Gastrocnemius medialis (tissue), 4 donors: Measurements from ENCODE around the gene NREP. TPM values are rescaled to one million over a fixed set of nuclear protein-coding genes. Genes with fewer than 3 reads are reported as not detected.

Source experiments
- ATAC-seq, 2 donors: fragments of 150-250 bp; one replicate each; pipeline ENCODE4 v1.9.1; 2016
- DNase-seq, 2 donors: peaks; one replicate each; pipeline ENCODE4 v3.0.0-alpha.2; 2019
- H3K27ac ChIP-seq, 4 donors: fragments of 200-600 bp; sonication (generic); 1 replicate in 1 of 4; 2 replicates in 3 of 4; pipeline ENCODE4 v1.5.1; 2016 to 2018; ENCODE audit warnings: mild to moderate bottlenecking in 2 of 4, moderate library complexity in 1 of 4
- H3K27me3 ChIP-seq, 3 donors: fragments of 200-600 bp; sonication (generic) in 2 of 3; 1 replicate in 1 of 3; 2 replicates in 2 of 3; pipeline versions ENCODE4 v1.5.1 to v1.6.0; 2016 to 2019; ENCODE audit warnings: mild to moderate bottlenecking in 1 of 3, moderate library complexity in 1 of 3
- H3K36me3 ChIP-seq, 2 donors: fragments of 200-600 bp; sonication (generic) in 1 of 2; one replicate each; pipeline ENCODE4 v1.5.1; 2017 to 2018
- H3K4me1 ChIP-seq, 2 donors: fragments of 200-600 bp; sonication (generic) in 1 of 2; one replicate each; pipeline ENCODE4 v1.5.1; 2016 to 2017; ENCODE audit warnings: mild to moderate bottlenecking in 2 of 2
- H3K4me3 ChIP-seq, 4 donors: fragments of 200-600 bp; sonication (generic) in 3 of 4; 1 replicate in 1 of 4; 2 replicates in 3 of 4; pipeline ENCODE4 v1.5.1; 2016 to 2019; ENCODE audit warnings: mild to moderate bottlenecking in 2 of 4
- H3K9me3 ChIP-seq, 3 donors: fragments of 200-600 bp; sonication (generic) in 2 of 3; 1 replicate in 1 of 3; 2 replicates in 2 of 3; pipeline ENCODE4 v1.5.1; 2016 to 2019
- CTCF ChIP-seq, 5 experiments: fragments of 450-650 bp in 3 of 5; fragments of 200-600 bp in 2 of 5; sonication (generic) in 2 of 5; IDR thresholded peaks in 4 of 5; conservative IDR thresholded peaks in 1 of 5; 1 replicate in 4 of 5; 2 replicates in 1 of 5; pipeline ENCODE4 v1.5.1; 2016 to 2019; ENCODE audit warnings: antibody characterized with exemption in 5 of 5, mild to moderate bottlenecking in 3 of 5, moderate library complexity in 3 of 5
- POLR2A ChIP-seq, 2 donors: fragments of 450-650 bp; IDR thresholded peaks; one replicate each; pipeline ENCODE4 v1.6.1; 2017; ENCODE audit warnings: antibody characterized with exemption in 2 of 2, mild to moderate bottlenecking in 2 of 2, moderate library complexity in 2 of 2
- in situ Hi-C, 4 donors: fragments of 200-750 bp; cut with MboI; loops; one replicate each; pipeline versions ENCODE4 v1.15.0 to v1.8.0; 2017; ENCODE audit warnings: low sequenced_read_pairs in 4 of 4
- intact Hi-C: fragments of 100-400 bp; cut with DNase I; formaldehyde crosslinking; loops from one replicate; pipeline ENCODE4 v1.15.1; 2023; ENCODE audit warnings: low total_unique reads
- total RNA-seq, 4 donors: library from RNA; depleted of rRNA; stranded (reverse); fragments of >200 nt; gene quantifications; one replicate each; pipeline versions ENCODE4 v1.1.0 to v1.2.3, GENCODE V29; 2016

NREP gene
- total RNA-seq, 4 donors from 2014 or later, result 0.85 to 2.9 (median 1.8) TPM

GRCh38 chr5:111706345-111706744 lies 50.6 kb downstream of the NREP start:
- DNase-seq (no peak), ATAC-seq (no peak)
- in situ Hi-C loops, result no loop called here
- no peaks in the 10 kb centered on the region for H3K4me1 ChIP-seq
- H3K9me3 ChIP-seq, result no peaks in the 10 kb centered on the region
- no peak overlapping the region for H3K4me3 ChIP-seq
- H3K27me3 ChIP-seq, result no peaks in the 10 kb centered on the region
- intact Hi-C loops, result no loop called here
- no peak for TF ChIP-seq CTCF (IDR thresholded peaks at IDR 0.05 in 4 of 5, conservative IDR thresholded peaks at IDR 0.05 in 1 of 5)
- TF ChIP-seq POLR2A (IDR thresholded peaks at IDR 0.05), result no peak
- no peak overlapping the region for H3K27ac ChIP-seq
- no peaks in the 10 kb centered on the region for H3K36me3 ChIP-seq

GRCh38 chr5:111704452-111705085 lies 52.4 kb downstream of the NREP start:
- intact Hi-C loops, result no loop called here
- no peaks in the 10 kb centered on the region for H3K27me3 ChIP-seq
- in situ Hi-C loops, result no loop called here
- H3K9me3 ChIP-seq, result no peaks in the 10 kb centered on the region
- ATAC-seq, result no peak
- H3K4me3 ChIP-seq, result no peak overlapping the region
- no peaks in the 10 kb centered on the region for H3K36me3 ChIP-seq
- TF ChIP-seq POLR2A (IDR thresholded peaks at IDR 0.05) (no peak), CTCF (IDR thresholded peaks at IDR 0.05 in 4 of 5, conservative IDR thresholded peaks at IDR 0.05 in 1 of 5) (no peak)
- H3K27ac ChIP-seq, result no peak overlapping the region
- DNase-seq, result no peak
- no peaks in the 10 kb centered on the region for H3K4me1 ChIP-seq

- no peaks in the 10 kb centered on the region for H3K36me3 ChIP-seq
- TF ChIP-seq CTCF (IDR thresholded peaks at IDR 0.05 in 4 of 5, conservative IDR thresholded peaks at IDR 0.05 in 1 of 5) (no peak), POLR2A (IDR thresholded peaks at IDR 0.05) (no peak)
- in situ Hi-C loops, result no loop called here
- intact Hi-C loops, result no loop called here
- no peak overlapping the region for H3K4me3 ChIP-seq
- H3K4me1 ChIP-seq, result no peaks in the 10 kb centered on the region
- ATAC-seq (no peak), DNase-seq (no peak)
- H3K9me3 ChIP-seq, result no peaks in the 10 kb centered on the region
- no peak overlapping the region for H3K27ac ChIP-seq
- no peaks in the 10 kb centered on the region for H3K27me3 ChIP-seq
Measured at GRCh38 chr5:111703662-111704061, 53.3 kb downstream of the NREP start.

GRCh38 chr5:111699976-111700375 lies 57.0 kb downstream of the NREP start:
- intact Hi-C loops, result no loop called here
- Histone ChIP-seq H3K27ac (no peak overlapping the region), H3K4me1 (peaks cover 0 to 3% of the 10 kb centered on the region in 2 donors), H3K9me3 (no peaks in the 10 kb centered on the region), H3K36me3 (no peaks in the 10 kb centered on the region), H3K27me3 (no peaks in the 10 kb centered on the region), H3K4me3 (no peak overlapping the region)
- no peak for DNase-seq
- no peak for TF ChIP-seq POLR2A (IDR thresholded peaks at IDR 0.05)
- TF ChIP-seq CTCF (IDR thresholded peaks at IDR 0.05 in 4 of 5, conservative IDR thresholded peaks at IDR 0.05 in 1 of 5), result no peak
- in situ Hi-C loops, result no loop called here
- ATAC-seq, result no peak

GRCh38 chr5:111699324-111699723 lies 57.7 kb downstream of the NREP start:
- no peaks in the 10 kb centered on the region for H3K36me3 ChIP-seq
- TF ChIP-seq POLR2A (IDR thresholded peaks at IDR 0.05) (no peak), CTCF (IDR thresholded peaks at IDR 0.05 in 4 of 5, conservative IDR thresholded peaks at IDR 0.05 in 1 of 5) (no peak)
- ATAC-seq (no peak), DNase-seq (no peak)
- H3K27me3 ChIP-seq, result no peaks in the 10 kb centered on the region
- H3K9me3 ChIP-seq, result no peaks in the 10 kb centered on the region
- in situ Hi-C loops, result no loop called here
- no peak overlapping the region for H3K27ac ChIP-seq
- intact Hi-C loops, result no loop called here
- H3K4me3 ChIP-seq, result no peak overlapping the region
- H3K4me1 ChIP-seq, result peaks cover 0 to 3% of the 10 kb centered on the region in 2 donors
